Erythroblast (primary cell): Measurements from ENCODE around the gene KCTD16.

Experiments
- DNase-seq, 2 experiments: peaks; one replicate each; lab custom pipeline; 2025; lab: John Stamatoyannopoulos, UW
- GATA1 ChIP-seq: IDR thresholded peaks from 2 replicates; pipeline ENCODE4 v1.6.1; 2011; ENCODE audit warnings: low read depth, mild to moderate bottlenecking, control low read depth, low read length, moderate library complexity
- POLR2A ChIP-seq: IDR thresholded peaks from 2 replicates; pipeline ENCODE4 v1.6.1; 2011; ENCODE audit warnings: mild to moderate bottlenecking, low read length

The KCTD16 gene

DNA sequence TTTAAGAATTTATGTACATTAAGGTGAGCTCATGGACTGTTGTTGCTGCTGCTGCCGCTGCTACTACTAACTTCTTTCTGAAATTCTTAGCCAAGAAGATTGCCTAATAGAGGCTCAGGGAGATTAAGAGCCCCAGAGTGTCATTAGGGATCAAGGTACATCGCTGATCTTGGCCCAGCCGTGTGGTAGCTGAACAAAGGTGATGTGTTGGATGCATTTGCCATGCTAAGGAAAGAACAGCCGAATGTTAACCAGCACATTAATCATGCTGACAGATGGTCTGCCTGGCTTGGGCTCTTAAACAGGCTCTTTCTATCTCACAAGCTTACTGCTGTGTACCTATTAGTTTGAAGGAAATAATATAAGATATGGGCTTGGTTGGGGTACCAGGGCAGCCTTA, 137.1 kb downstream of the KCTD16 start:
- TF ChIP-seq POLR2A (no peak), GATA1 (no peak)
- no peak for DNase-seq

DNA sequence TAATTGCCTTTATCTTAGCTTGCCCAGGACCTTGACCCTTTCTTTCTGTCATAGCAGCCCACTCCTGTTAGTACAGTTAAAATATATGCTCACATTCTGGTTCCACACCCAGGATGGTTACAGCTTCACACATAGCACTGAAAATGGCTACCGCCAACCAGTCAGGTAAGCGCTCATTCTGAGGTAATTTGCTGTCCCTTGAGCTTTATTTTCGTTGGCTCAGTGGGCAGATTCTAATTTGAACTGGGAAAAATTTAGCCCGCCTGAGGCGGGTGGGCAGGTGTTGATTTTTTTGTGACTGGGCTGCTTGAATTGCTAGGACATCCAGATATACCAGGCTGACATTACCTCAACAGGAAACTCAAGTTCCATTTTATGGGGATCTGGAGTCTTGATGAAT, 137.5 kb downstream of the KCTD16 start:
- DNase-seq: no peak
- no peak for TF ChIP-seq POLR2A
- no peak for TF ChIP-seq GATA1

DNA sequence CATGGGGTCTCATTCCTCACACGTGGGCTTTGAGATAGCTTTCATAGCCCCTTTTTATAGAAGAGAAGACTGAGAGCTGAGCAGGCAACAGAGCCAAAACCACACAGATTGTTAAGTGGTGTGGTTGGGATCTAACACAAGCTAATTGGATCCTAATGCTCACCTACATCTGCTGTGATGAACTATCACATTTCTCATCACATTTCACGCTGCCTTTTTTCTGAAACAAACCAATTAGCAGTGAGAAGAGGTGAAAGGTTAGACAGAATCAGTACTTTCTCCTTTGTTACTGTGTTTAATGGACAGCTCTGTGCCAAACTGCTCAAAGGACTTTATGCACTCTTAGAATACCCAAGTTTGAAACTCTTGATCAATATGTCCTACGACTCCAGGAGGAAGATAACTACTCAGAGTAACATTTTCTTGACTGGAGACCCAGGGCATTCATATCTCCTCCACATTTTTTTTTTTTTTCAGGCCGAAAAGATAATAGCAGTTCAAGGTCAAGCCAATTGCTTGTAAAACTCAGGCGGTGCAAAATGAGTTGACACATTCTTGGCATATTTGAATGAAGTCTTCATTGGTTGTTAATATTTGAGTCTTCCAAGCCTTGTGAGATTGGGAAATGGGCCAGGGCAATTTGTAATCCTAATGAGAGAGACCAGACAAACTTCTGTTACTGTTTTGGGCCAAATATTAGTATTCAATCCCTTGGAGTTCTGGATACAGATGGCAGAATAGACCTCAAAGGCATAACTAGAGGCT, 138.4 kb downstream of the KCTD16 start:
- DNase-seq: no peak
- no peak for TF ChIP-seq GATA1
- no peak for TF ChIP-seq POLR2A

DNA sequence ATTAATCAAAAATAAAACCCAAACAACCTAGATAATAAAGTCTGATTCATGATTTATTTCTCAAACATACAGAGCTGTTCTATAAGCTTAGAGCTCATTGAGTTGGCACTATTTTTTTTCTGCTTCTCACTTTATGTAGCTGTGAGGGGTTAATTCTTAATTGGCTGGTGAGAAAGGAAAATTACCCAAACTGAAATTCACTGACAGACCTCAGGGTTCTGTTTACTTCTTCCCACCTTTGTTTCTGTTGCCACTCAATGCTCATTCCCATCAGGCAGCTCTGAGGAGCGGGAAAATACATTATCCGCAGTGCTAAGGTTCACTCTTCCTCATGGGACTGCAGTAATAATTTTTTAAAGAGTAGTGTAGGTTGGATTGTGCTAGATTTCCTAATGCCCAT, 139.9 kb downstream of the KCTD16 start:
- TF ChIP-seq POLR2A (no peak), GATA1 (no peak)

DNA sequence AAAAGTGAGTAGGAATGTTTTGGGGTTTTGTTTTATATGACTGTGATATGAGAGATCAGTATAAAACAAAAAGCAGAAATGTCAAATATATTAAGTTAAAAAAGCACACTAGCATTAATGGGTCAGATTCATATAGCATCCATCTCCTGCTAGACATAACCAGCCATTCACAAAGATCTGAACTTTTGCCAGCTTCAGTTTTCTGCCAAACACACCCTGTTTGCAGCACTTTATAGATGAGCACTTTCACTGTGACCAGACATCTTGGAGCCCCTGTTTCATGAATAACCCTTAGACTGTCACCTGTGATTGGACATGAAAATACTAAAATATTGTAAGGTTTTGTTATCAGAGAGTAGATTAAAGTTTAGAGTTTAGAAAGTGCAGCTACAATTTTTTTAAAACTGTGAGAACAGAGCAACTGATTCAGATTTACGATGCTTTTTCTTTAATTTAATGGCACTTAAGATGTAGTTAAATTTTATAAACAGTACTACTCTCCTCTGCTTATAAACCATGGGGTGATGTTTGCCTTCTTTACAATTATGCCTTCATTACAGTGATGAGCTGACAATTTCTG, 142.6 kb downstream of the KCTD16 start:
- DNase-seq: no peak
- TF ChIP-seq POLR2A: no peak
- no peak for TF ChIP-seq GATA1

More for the DNA sequence above, 139.9 kb downstream of the KCTD16 start:
- DNase-seq: no peak

DNA sequence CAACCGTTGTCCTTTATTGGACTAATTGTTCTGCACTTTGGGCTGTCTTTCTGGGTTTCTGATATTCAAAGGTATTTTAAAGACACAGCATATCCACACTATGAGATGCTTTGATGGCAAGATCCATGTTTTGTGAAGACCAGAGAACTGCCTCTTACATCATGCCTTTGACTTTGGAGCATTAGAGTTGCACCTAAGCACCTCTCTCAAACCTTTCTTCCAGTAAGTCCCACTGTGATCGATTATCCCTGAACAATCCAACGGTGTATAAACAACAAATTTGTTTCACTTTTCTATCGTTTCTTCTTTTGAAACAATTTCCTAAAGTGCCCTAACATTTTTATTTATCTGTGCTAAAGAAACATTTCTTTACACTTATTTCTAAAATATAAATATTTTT, 144.4 kb downstream of the KCTD16 start:
- no peak for DNase-seq
- no peak for TF ChIP-seq POLR2A
- no peak for TF ChIP-seq GATA1

DNA sequence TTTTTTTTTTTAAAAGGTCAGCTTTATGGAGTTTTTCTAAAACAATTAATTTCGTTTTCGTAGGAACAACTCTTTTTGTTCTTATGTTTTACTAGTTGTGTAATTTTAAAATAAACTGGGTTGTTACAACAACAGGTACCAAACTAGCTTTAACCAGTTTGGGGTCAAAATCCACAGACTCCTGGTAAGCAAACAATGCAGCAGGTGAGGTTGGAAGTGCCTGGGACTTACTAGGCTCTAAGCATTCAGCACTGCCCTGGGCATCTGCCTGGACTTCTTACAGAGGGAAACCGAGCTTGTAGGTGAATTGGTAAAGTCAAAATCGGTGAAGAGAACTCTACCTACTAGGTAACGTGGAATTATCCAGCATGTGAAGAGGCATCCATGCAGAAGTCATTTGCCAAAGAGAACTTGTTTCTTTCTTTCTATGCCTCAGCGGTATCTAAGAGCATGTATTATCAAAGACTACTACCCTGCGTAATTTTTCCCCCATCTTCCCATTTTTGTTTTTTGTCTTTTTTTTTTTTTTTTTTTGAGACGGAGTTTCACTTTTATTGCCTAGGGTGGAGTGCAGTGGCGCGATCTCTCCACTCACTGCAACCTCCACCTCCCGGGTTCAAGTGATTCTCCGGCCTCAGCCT, 145.4 kb downstream of the KCTD16 start:
- no peak for TF ChIP-seq GATA1
- TF ChIP-seq POLR2A: no peak
- no peak for DNase-seq

DNA sequence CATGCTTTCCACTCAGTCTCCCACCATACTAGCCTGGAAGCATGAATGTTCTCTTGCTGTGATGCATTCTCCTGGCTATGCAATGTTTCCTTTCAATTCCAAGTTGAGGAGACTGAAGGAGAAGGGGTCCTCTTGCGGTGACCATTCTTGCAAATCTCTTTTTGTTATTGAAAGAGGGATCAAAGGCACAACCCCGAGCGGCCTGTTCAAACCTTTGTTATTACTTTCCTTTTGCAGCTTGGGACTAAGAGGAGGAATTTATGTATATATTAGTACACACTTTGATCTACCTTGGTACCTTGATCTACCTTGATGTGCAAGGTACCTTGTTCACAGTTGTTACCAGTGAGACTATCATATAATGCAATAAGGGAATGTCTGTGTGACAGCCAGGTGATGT, 147.3 kb downstream of the KCTD16 start:
- DNase-seq: no peak
- TF ChIP-seq GATA1 (no peak), POLR2A (no peak)

DNA sequence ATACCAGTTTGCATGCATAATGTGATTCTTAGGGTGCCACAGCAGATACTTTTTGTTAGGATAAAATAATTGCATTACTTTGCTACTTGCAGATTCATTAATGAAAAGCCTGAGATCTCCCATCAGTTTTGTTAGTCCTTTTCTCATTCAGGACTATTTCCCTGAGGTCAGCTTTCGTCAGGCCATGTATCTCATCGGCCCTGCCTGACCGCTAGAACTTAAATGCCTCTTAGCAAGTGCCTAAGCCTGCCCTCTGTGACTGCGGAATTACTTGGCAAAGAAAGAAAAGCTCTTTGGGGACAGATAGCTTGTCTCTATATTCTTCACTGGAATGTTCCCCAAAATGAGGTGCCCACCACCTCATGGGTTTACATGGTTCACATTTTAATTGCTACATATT, 147.8 kb downstream of the KCTD16 start:
- DNase-seq: no peak
- no peak for TF ChIP-seq GATA1
- TF ChIP-seq POLR2A: no peak

DNA sequence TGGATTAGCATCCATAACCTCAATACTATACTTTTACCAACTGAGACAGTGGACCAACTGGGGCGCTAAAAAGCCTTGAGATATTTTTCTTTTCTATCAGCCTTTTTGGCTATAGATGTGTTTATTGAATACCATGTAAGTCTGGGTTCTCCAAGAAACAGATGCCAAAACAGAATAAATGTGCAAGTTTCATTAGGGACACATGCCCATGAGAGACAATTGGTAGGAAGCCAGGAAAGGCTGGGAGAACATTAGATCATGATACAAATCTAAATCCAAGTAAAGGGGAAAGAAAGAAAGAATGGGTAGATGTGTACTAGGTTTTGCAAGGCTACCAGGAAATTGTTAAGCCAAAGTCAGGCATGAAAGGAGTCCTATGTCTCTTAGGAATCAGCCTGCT, 152.5 kb downstream of the KCTD16 start:
- no peak for TF ChIP-seq GATA1
- TF ChIP-seq POLR2A: no peak
- no peak for DNase-seq

DNA sequence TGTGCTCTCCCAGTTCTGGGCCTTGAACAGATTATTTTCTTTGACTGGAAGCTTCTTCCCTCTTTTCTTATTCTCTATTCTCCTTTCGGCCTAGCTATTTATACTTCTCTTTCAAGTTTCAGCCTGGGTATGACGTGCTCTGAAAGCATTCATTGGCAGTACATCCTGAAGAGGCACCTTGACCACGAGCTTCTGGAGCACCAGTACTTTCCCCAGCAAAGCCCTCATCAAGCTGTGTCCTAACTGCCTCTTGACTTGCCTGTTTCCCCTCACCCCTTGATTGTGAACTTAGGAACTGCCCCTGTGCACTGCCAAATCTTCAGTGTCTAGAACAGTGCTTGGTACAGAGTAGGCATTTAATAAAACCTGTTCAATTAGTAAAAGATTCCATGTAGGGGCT, 154.9 kb downstream of the KCTD16 start:
- no peak for DNase-seq
- no peak for TF ChIP-seq POLR2A
- TF ChIP-seq GATA1: no peak

DNA sequence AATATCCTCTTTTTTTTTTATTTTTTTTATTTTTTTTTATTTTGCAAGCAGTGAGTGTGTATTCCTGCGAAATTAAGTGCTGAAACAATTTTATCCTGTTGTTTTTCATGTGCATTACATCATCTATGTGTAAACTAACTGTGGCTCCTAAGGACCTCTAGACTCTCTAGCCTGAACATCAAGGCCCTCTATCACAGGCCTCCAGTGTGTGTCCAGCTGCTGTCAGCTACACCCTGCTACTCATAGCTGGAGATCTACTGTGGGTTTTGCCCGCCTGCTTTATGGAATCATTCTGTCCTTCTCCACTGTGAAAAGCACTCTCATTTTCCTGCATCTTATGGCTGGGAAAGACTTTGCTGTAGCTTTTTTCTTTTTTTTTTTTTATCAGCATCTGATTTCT, 157.8 kb downstream of the KCTD16 start:
- no peak for DNase-seq
- no peak for TF ChIP-seq POLR2A
- no peak for TF ChIP-seq GATA1

DNA sequence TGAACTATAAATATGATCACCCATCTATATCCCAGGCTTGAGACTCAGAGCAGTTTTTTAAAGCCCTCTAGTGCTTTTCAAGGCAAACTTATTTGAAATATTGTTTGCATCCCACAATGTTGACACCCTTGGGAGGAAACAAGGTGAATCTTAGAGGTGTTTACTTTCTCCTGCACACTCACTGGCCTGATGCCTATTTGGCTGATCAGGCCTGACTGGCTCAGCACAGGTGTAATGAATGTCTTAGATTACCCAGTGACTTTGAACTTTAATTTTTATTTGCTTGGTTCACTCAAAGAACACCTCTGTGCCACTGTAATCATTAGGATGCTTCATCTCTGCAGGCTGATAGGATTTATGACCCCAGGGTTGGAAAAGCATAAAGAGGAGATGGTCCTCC, 158.3 kb downstream of the KCTD16 start:
- no peak for DNase-seq
- TF ChIP-seq POLR2A: no peak
- TF ChIP-seq GATA1: no peak

DNA sequence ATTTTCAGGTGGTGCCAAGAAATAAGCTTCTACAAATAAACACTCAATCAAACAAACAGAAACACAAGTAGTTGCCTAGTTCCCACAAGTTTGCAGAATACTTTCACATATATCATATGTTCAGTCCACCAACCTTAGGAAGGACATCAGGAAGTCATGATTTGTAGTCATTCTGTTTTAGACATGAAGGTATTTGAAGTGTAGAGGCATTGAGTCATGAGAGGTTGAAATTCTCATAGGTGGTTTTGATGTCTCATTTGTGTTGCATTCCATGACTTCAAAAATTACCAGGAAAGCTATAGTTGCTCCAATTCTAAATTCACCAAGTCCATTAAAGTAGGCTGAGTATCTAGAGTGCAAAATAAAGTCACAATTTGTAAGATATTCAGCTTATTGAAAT, 159.0 kb downstream of the KCTD16 start:
- no peak for DNase-seq
- TF ChIP-seq POLR2A (no peak), GATA1 (no peak)
